NCI-H2081 (cell line): ENCODE results near the gene KRTAP4-16.
"Not testable (repeated sequence)": the region's sequence is repeated elsewhere in the genome, so short reads cannot be mapped to it uniquely, and the experiment has no call there.

Experiments used
- DNase-seq, 2 experiments: peaks; one replicate each; lab custom pipeline; 2025; lab: John Stamatoyannopoulos, UW

Gene KRTAP4-16

GRCh38 chr17:41076788-41077187 lies 25.2 kb downstream of the KRTAP4-16 start:
- DNase-seq: no peak

- no peak for DNase-seq
Observed at GRCh38 chr17:41073676-41074075, 28.3 kb downstream of the KRTAP4-16 start.

- peak in 1 of 2 experiments; percentile 14 for DNase-seq
Observed at GRCh38 chr17:41071606-41072360, 30.2 kb downstream of the KRTAP4-16 start.

- DNase-seq: no peak
Observed at GRCh38 chr17:41069031-41069430, 33.0 kb downstream of the KRTAP4-16 start.

GRCh38 chr17:41067281-41067680 lies 34.7 kb downstream of the KRTAP4-16 start:
- no peak for DNase-seq

GRCh38 chr17:41065829-41066624 lies 36.0 kb downstream of the KRTAP4-16 start, which contains the start of gene KRTAP2-4:
TSS of gene KRTAP2-4 (minus strand) at chr17:41065879. CDS start at chr17:41065845, 34 bp downstream.
- no peak for DNase-seq

- not testable (repeated sequence) for DNase-seq
Observed at GRCh38 chr17:41065016-41065689, 36.9 kb downstream of the KRTAP4-16 start.

GRCh38 chr17:41064301-41064700 lies 37.7 kb downstream of the KRTAP4-16 start:
- no peak for DNase-seq

GRCh38 chr17:41063449-41063848 lies 38.6 kb downstream of the KRTAP4-16 start:
- DNase-seq: no peak

GRCh38 chr17:41061964-41062363 lies 40.0 kb downstream of the KRTAP4-16 start:
- no peak for DNase-seq

GRCh38 chr17:41060052-41060604 lies 41.9 kb downstream of the KRTAP4-16 start, which contains the start of gene KRTAP2-3:
TSS of gene KRTAP2-3 (minus strand) at chr17:41060114. CDS start at chr17:41060050, 64 bp downstream.
- no peak for DNase-seq

- DNase-seq: not testable (repeated sequence)
Observed at GRCh38 chr17:41059276-41060051, 42.5 kb downstream of the KRTAP4-16 start.

GRCh38 chr17:41058741-41059140 lies 43.3 kb downstream of the KRTAP4-16 start:
- DNase-seq: no peak

GRCh38 chr17:41057547-41057946 lies 44.5 kb downstream of the KRTAP4-16 start:
- DNase-seq: no peak

GRCh38 chr17:41055130-41055529 lies 46.9 kb downstream of the KRTAP4-16 start, which contains the start of gene KRTAP2-2:
TSS of gene KRTAP2-2 (minus strand) at chr17:41055230. CDS start at chr17:41055211, 19 bp downstream.
- not testable (repeated sequence) for DNase-seq

- DNase-seq: not testable (repeated sequence)
Observed at GRCh38 chr17:41054556-41054955, 47.5 kb downstream of the KRTAP4-16 start.

- no peak for DNase-seq
Observed at GRCh38 chr17:41054025-41054424, 48.0 kb downstream of the KRTAP4-16 start.

GRCh38 chr17:41052566-41052965 lies 49.4 kb downstream of the KRTAP4-16 start:
- DNase-seq: no peak
